SK-N-SH treated with all-trans-retinoic acid at 6 μM for 48 hours (cell line): ENCODE measurements around the gene SERPINF2.

Source experiments
- ATAC-seq: fragments of 200-7000 bp; cut with Tn5 transposase; 3 replicates; pipeline ENCODE4 v1.9.1; 2020; ENCODE audit warnings: mild to moderate bottlenecking, moderate library complexity
- CSDC2 ChIP-seq: fragments of 250-450 bp; sonication (Bioruptor Pico); IDR thresholded peaks from 2 replicates; pipeline ENCODE4 v1.5.0; 2020; ENCODE audit warnings: mild to moderate bottlenecking, moderate library complexity
- OSR1 ChIP-seq: fragments of 250-450 bp; sonication (Bioruptor Pico); IDR thresholded peaks from 2 replicates; pipeline ENCODE4 v1.8.0; 2022; ENCODE audit warnings: moderate library complexity, mild to moderate bottlenecking, inconsistent platforms
- PATZ1 ChIP-seq: fragments of 250-450 bp; sonication (Bioruptor Pico); IDR thresholded peaks from 2 replicates; pipeline ENCODE4 v1.8.0; 2020; ENCODE audit warnings: mild to moderate bottlenecking, moderate library complexity, borderline replicate concordance
- RARB ChIP-seq: fragments of 250-450 bp; sonication (Bioruptor Pico); IDR thresholded peaks from 2 replicates; pipeline ENCODE4 v1.8.0; 2021; ENCODE audit warnings: mild to moderate bottlenecking, moderate library complexity
- TCF4 ChIP-seq: fragments of 250-450 bp; sonication (Bioruptor Pico); IDR thresholded peaks from 2 replicates; pipeline ENCODE4 v1.8.0; 2021; ENCODE audit warnings: mild to moderate bottlenecking, moderate library complexity, borderline replicate concordance
- ZFP3 ChIP-seq: fragments of 250-450 bp; sonication (Bioruptor Pico); IDR thresholded peaks from 2 replicates; pipeline ENCODE4 v1.5.0; 2020; ENCODE audit warnings: mild to moderate bottlenecking, moderate library complexity
- ZFP30 ChIP-seq: fragments of 450-650 bp; formaldehyde crosslinking; IDR thresholded peaks from 2 replicates; pipeline ENCODE4 v1.5.0; 2022; ENCODE audit warnings: mild to moderate bottlenecking, moderate library complexity
- ZNF565 ChIP-seq: fragments of 450-650 bp; formaldehyde crosslinking; conservative IDR thresholded peaks from 2 replicates; pipeline ENCODE4 v1.5.0; 2020; ENCODE audit warnings: low read depth, mild to moderate bottlenecking, moderate library complexity
- ZNF70 ChIP-seq: fragments of 450-650 bp; formaldehyde crosslinking; IDR thresholded peaks from 2 replicates; pipeline ENCODE4 v1.5.0; 2020; ENCODE audit warnings: mild to moderate bottlenecking, moderate library complexity
- ZNF8 ChIP-seq: fragments of 450-650 bp; formaldehyde crosslinking; IDR thresholded peaks from 2 replicates; pipeline ENCODE4 v1.5.0; 2020; ENCODE audit warnings: mild to moderate bottlenecking, moderate library complexity
- TF ChIP-seq, protein P1 (sequence below): fragments of 250-450 bp; sonication (Bioruptor Pico); IDR thresholded peaks from 2 replicates; pipeline ENCODE4 v1.5.1; 2020; ENCODE audit warnings: low read depth, mild to moderate bottlenecking, moderate library complexity
- TF ChIP-seq, protein P2 (sequence below): fragments of 250-450 bp; sonication (Bioruptor Pico); IDR thresholded peaks from 2 replicates; pipeline ENCODE4 v1.5.0; 2020; ENCODE audit warnings: mild to moderate bottlenecking, moderate library complexity
- TF ChIP-seq, protein P3 (sequence below): fragments of 250-450 bp; sonication (Bioruptor Pico); IDR thresholded peaks from 2 replicates; pipeline ENCODE4 v1.5.1; 2021; ENCODE audit warnings: mild to moderate bottlenecking, moderate library complexity

The SERPINF2 gene

DNA sequence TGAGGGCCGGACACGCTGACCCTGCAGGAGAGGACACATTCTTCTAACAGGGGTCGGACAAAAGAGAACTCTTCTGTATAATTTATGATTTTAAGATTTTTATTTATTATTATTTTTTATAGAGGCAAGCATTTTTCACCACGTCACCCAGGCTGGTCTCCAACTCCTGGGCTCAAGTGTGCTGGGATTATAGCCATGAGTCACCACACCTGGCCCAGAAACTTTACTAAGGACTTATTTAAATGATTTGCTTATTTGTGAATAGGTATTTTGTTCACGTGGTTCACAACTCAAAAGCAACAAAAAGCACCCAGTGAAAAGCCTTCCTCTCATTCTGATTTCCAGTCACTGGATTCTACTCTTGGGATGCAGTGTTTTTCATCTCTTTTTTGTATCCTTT is 16.9 kb downstream of the SERPINF2 start (continued):
- no peak for TF ChIP-seq PATZ1

DNA sequence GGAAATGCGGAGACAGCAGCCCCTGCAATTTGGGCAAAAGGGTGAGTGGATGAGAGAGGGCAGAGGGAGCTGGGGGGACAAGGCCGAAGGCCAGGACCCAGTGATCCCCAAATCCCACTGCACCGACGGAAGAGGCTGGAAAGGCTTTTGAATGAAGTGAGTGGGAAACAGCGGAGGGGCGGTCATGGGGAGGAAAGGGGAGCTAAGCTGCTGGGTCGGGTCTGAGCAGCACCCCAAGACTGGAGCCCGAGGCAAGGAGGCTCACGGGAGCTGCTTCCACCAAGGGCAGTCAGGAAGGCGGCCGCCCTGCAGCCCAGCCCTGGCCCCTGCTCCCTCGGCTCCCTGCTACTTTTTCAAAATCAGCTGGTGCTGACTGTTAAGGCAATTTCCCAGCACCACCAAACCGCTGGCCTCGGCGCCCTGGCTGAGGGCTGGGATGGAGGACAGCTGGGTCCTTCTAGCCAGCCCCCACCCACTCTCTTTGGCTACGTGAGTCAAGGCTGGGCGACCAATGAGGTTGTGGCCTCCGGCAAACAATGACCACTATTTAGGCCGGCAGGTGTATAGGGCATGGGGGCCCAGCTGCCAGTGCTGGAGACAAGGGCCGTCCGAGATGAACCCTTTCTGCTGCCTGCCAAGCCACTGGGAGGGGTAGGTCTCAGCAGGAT is 19.7 kb downstream of the SERPINF2 start:
- TF ChIP-seq, protein P1, sequence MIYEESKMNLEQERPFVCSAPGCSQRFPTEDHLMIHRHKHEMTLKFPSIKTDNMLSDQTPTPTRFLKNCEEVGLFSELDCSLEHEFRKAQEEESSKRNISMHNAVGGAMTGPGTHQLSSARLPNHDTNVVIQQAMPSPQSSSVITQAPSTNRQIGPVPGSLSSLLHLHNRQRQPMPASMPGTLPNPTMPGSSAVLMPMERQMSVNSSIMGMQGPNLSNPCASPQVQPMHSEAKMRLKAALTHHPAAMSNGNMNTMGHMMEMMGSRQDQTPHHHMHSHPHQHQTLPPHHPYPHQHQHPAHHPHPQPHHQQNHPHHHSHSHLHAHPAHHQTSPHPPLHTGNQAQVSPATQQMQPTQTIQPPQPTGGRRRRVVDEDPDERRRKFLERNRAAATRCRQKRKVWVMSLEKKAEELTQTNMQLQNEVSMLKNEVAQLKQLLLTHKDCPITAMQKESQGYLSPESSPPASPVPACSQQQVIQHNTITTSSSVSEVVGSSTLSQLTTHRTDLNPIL (CRISPR knock-in tag) = no peak
- no peak for TF ChIP-seq ZNF565 (CRISPR knock-in tag)
- no peak for TF ChIP-seq PATZ1
- no peak for TF ChIP-seq CSDC2 (CRISPR knock-in tag)
- TF ChIP-seq ZNF70 (CRISPR knock-in tag) = no peak
- TF ChIP-seq, protein P2, sequence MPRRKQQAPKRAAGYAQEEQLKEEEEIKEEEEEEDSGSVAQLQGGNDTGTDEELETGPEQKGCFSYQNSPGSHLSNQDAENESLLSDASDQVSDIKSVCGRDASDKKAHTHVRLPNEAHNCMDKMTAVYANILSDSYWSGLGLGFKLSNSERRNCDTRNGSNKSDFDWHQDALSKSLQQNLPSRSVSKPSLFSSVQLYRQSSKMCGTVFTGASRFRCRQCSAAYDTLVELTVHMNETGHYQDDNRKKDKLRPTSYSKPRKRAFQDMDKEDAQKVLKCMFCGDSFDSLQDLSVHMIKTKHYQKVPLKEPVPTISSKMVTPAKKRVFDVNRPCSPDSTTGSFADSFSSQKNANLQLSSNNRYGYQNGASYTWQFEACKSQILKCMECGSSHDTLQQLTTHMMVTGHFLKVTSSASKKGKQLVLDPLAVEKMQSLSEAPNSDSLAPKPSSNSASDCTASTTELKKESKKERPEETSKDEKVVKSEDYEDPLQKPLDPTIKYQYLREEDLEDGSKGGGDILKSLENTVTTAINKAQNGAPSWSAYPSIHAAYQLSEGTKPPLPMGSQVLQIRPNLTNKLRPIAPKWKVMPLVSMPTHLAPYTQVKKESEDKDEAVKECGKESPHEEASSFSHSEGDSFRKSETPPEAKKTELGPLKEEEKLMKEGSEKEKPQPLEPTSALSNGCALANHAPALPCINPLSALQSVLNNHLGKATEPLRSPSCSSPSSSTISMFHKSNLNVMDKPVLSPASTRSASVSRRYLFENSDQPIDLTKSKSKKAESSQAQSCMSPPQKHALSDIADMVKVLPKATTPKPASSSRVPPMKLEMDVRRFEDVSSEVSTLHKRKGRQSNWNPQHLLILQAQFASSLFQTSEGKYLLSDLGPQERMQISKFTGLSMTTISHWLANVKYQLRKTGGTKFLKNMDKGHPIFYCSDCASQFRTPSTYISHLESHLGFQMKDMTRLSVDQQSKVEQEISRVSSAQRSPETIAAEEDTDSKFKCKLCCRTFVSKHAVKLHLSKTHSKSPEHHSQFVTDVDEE (CRISPR knock-in tag) = no peak
- TF ChIP-seq, protein P3, sequence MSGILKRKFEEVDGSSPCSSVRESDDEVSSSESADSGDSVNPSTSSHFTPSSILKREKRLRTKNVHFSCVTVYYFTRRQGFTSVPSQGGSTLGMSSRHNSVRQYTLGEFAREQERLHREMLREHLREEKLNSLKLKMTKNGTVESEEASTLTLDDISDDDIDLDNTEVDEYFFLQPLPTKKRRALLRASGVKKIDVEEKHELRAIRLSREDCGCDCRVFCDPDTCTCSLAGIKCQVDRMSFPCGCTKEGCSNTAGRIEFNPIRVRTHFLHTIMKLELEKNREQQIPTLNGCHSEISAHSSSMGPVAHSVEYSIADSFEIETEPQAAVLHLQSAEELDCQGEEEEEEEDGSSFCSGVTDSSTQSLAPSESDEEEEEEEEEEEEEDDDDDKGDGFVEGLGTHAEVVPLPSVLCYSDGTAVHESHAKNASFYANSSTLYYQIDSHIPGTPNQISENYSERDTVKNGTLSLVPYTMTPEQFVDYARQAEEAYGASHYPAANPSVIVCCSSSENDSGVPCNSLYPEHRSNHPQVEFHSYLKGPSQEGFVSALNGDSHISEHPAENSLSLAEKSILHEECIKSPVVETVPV (CRISPR knock-in tag) = no peak
- no peak for TF ChIP-seq ZFP3
- no peak for TF ChIP-seq OSR1 (CRISPR knock-in tag)
- TF ChIP-seq RARB (CRISPR knock-in tag) = no peak
- TF ChIP-seq ZFP30 (CRISPR knock-in tag) = no peak
- ATAC-seq = peak; percentile 60

DNA sequence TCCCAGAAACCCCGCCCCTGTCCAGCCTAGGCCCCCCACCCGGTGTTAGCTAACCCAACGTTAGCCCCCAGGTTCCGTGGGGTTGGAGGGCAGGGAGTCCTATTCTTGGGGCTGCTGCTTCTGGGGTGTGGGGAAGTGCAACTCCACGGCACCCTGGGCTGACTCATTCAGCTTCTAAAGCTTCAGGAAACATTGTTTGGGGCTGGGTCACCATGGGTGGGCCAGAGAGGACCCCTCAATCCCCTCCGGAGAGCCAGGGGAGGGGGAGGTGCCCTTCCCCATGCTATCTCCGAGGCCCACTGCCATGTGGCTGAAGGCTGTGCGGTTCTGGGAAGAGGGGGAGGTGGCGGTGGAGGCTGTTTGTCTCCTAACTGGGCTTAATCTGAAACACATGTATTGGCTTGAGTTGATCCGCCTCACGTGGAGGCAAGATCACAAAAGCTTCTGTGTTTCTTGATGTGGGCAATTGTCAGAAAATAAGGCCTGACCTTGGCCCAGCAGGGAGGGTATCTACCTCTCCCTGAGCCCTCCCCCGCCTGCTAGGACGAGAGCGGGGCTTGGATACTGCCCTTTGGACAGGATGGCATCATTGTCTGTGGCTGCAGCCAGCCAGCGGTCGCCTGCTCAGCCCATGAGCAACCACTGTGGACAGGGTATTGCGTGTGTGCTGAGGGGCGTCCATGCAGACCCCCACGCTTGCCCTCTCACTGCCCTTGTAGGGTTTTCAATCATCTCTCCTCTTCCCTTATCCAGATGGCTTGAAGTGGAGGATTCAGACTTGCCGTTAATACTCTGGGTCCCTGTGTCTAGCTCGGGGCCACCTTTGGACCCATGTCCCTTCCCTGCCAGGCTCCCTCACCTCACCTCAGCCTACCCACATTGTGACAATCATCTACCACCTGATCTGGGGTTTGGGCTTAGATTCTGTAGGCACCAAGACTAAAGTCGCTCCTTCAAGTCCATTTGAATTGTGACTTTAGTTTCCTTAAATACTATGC is 20.5 kb downstream of the SERPINF2 start:
- TF ChIP-seq, protein P3 (CRISPR knock-in tag) = no peak
- TF ChIP-seq PATZ1 = peak; percentile 44; the same call in 1 of the 2 replicates
- no peak for TF ChIP-seq ZNF8 (CRISPR knock-in tag)
- peak; percentile 90 for TF ChIP-seq TCF4 (CRISPR knock-in tag)
- TF ChIP-seq, protein P2 (CRISPR knock-in tag) = peak; percentile 47
- TF ChIP-seq ZNF70 (CRISPR knock-in tag) = peak; percentile 63; the same call in 1 of the 2 replicates
- ATAC-seq = peak; percentile 90
